ENCODE results near the gene PRR18. TPM values are rescaled to one million over a fixed set of nuclear protein-coding genes. Genes with fewer than 3 reads are reported as not detected.

Gene PRR18
- total RNA-seq, 1 donor from 2014 or later, result not detected

- DNase-seq (ENCODE audit: low spot score in 2 of 2), result no peak
- intact Hi-C loops (cut with DNase I), result loop anchor here (5.0 kb wide), 1 partner anchor 283 kb away; the partner anchor contains the start of gene RPS6KA2
- no peak overlapping the region for H3K4me3 ChIP-seq
- no peak overlapping the region for H3K27ac ChIP-seq
- peaks cover 12 to 15% of the 10 kb centered on the region in 2 donors for H3K4me1 ChIP-seq
- no peaks in the 10 kb centered on the region for H3K36me3 ChIP-seq
- H3K27me3 ChIP-seq, result no peaks in the 10 kb centered on the region
- TF ChIP-seq, protein P1, sequence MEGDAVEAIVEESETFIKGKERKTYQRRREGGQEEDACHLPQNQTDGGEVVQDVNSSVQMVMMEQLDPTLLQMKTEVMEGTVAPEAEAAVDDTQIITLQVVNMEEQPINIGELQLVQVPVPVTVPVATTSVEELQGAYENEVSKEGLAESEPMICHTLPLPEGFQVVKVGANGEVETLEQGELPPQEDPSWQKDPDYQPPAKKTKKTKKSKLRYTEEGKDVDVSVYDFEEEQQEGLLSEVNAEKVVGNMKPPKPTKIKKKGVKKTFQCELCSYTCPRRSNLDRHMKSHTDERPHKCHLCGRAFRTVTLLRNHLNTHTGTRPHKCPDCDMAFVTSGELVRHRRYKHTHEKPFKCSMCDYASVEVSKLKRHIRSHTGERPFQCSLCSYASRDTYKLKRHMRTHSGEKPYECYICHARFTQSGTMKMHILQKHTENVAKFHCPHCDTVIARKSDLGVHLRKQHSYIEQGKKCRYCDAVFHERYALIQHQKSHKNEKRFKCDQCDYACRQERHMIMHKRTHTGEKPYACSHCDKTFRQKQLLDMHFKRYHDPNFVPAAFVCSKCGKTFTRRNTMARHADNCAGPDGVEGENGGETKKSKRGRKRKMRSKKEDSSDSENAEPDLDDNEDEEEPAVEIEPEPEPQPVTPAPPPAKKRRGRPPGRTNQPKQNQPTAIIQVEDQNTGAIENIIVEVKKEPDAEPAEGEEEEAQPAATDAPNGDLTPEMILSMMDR (IDR thresholded peaks at IDR 0.05), result no peak
- H3K9me3 ChIP-seq, result no peaks in the 10 kb centered on the region
Observed at GRCh38 chr6:166344240-166344639, 36.0 kb upstream of the PRR18 start.

DNA sequence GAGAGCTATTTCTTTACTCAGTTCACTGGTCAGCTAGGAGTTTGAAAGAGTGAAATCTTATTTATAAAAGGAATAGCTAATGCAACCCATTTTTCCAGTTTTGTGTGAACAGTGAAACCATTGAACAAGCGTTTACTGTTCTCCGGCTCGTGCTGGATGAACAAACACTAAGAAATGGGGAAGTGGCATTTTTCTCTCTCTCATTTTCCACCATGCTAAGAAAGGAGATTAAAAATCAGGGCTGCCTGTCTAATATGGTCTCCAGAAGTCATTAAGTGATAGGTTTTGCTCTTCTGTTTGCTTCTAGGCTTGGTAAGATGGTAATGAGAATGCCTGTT is 34.9 kb upstream of the PRR18 start:
- Histone ChIP-seq H3K9me3 (no peaks in the 10 kb centered on the region), H3K27ac (peak overlapping the region; percentile 85 to 94), H3K36me3 (no peaks in the 10 kb centered on the region), H3K4me3 (peak overlapping the region; percentile 66 to 85), H3K27me3 (no peaks in the 10 kb centered on the region), H3K4me1 (peaks cover 12 to 15% of the 10 kb centered on the region in 2 donors)
- intact Hi-C loops (cut with DNase I), result loop anchor here (5.0 kb wide), 1 partner anchor 284 kb away; the partner anchor contains the start of gene RPS6KA2
- no peak for DNase-seq (ENCODE audit: low spot score in 2 of 2)
- TF ChIP-seq, protein P1 (IDR thresholded peaks at IDR 0.05), result no peak

DNA sequence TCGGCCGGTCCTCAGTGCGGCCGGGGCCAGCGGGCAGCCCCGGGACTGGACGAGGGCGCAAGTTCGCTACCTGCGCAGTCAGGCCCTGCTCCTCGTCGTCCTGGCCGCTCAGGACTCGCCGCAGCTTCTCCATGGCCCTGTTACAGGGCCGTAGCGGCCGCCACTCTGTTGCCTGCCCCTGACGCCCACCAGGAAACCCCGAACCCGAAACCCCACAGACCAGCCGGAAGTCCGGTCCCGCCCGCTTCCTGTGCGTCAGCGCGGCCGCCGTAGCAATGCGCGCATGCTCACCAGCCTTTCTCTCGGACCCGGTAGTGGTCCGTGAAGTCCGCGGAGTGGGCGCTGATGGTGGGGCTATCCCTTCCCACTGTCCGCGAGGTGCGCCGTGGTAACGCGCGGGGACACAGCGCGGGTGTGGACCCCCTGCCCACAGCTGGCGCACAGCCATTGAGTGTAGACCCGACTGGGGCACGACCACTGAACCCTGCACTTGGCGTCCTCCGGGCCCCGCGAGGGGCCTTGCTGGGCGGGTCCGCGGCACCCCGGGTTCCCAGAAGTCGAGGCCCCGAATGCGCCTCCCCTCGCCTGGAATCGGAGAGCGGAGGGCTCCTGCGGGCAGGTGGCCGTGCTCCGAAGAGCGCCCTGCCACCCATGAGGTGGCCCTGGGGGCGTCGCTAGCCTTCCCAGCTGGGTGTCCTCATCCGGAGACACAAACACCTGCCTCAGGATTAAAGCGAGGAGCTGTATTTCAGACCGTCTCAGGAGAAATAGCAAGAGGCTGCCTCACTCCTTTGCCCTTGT is 34.4 kb upstream of the PRR18 start, which contains the start of gene SFT2D1:
Gene SFT2D1 (minus strand): TSS at position 197 of the 801 bp plus-strand sequence. CDS start 64 bp downstream, at position 133.
- no peaks in the 10 kb centered on the region for H3K9me3 ChIP-seq
- H3K4me1 ChIP-seq, result peaks cover 12 to 15% of the 10 kb centered on the region in 2 donors
- peak within 1 kb of the TSS; percentile 85 to 94 for H3K27ac ChIP-seq
- peak; percentile 60 to 92 for DNase-seq (ENCODE audit: low spot score in 2 of 2)
- TF ChIP-seq, protein P1 (IDR thresholded peaks at IDR 0.05), result no peak
- H3K4me3 ChIP-seq, result peak within 1 kb of the TSS; percentile 66 to 85
- no peaks in the 10 kb centered on the region for H3K27me3 ChIP-seq
- intact Hi-C loops (cut with DNase I), result loop anchor here (1.0 to 5.0 kb wide), 3 partner anchors 22 to 285 kb away; partner anchors contain the start of gene RPS6KA2
- no peaks in the 10 kb centered on the region for H3K36me3 ChIP-seq

GRCh38 chr6:166341977-166342348 is 33.8 kb upstream of the PRR18 start:
- TF ChIP-seq, protein P1 (IDR thresholded peaks at IDR 0.05), result no peak
- intact Hi-C loops (cut with DNase I), result loop anchor here (1.0 to 5.0 kb wide), 3 partner anchors 22 to 285 kb away; partner anchors contain the start of gene RPS6KA2
- H3K27ac ChIP-seq, result peak overlapping the region; percentile 85 to 94
- no peaks in the 10 kb centered on the region for H3K9me3 ChIP-seq
- no peaks in the 10 kb centered on the region for H3K27me3 ChIP-seq
- peaks cover 12 to 15% of the 10 kb centered on the region in 2 donors for H3K4me1 ChIP-seq
- peaks cover 0 to 4% of the 10 kb centered on the region in 2 donors for H3K36me3 ChIP-seq
- DNase-seq (ENCODE audit: low spot score in 2 of 2), result no peak
- H3K4me3 ChIP-seq, result peak overlapping the region; percentile 66 to 85

DNA sequence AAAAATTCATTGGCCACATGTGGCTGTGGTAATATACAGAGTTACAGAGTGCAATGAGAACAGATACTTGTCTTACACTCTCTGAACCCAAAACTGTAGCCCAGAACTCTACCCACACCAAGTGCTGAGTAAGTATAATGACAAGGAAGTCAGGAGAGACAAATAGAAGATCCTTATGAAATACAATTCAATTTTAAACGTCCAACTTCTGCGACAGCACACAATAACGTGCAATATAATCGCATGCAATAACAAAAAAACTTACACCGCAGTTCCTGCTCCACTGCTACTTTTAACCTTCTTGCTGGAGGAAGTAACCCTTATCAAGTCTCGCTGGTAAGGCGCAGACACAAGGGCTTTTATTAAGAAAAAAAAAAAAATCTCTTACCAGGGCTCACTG is 33.3 kb upstream of the PRR18 start:
- DNase-seq (ENCODE audit: low spot score in 2 of 2), result no peak
- peak overlapping the region; percentile 66 to 85 for H3K4me3 ChIP-seq
- peaks cover 5 to 9% of the 10 kb centered on the region in 2 donors for H3K36me3 ChIP-seq
- no peaks in the 10 kb centered on the region for H3K27me3 ChIP-seq
- peak overlapping the region; percentile 3 to 94 for H3K27ac ChIP-seq
- peaks cover 12 to 17% of the 10 kb centered on the region in 2 donors for H3K4me1 ChIP-seq
- intact Hi-C loops (cut with DNase I), result loop anchor here (5.0 kb wide), 1 partner anchor 286 kb away; the partner anchor contains the start of gene RPS6KA2
- no peaks in the 10 kb centered on the region for H3K9me3 ChIP-seq
- TF ChIP-seq, protein P1 (IDR thresholded peaks at IDR 0.05), result no peak
